GM12878 (cell line): ENCODE data around the gene KCNG1. TPM values are rescaled to one million over a fixed set of nuclear protein-coding genes. Genes with fewer than 3 reads are reported as not detected.

Experiments
- ATAC-seq: fragments of 200-7000 bp; cut with Tn5 transposase; 3 replicates; pipeline ENCODE4 v1.9.1; 2020; ENCODE audit warnings: mild to moderate bottlenecking, moderate library complexity
- BruUV-seq: library from RNA; stranded (reverse); fragments of 400-500 nt; replicated peaks from 2 replicates; lab custom pipeline; 2021; lab: Mats Ljungman, UMichigan
- CTCF ChIA-PET: fragments of 300-600 bp; sonication (Branson Sonifier 250); formaldehyde crosslinking; extraction: SDS; loops from one replicate; lab custom pipeline; 2021; ENCODE audit warnings: inconsistent platforms; lab: Yijun Ruan, JAX
- POLR2A ChIA-PET: fragments of 350-600 bp; formaldehyde crosslinking; extraction: SDS; loops from one replicate; lab custom pipeline; 2021; ENCODE audit warnings: inconsistent platforms; lab: Charles Lee
- RAD21 ChIA-PET: fragments of 300-600 bp; sonication (Branson Sonifier 250); formaldehyde crosslinking; loops from one replicate; lab custom pipeline; 2023; ENCODE audit warnings: antibody characterized with exemption; ENCODE audit not compliant: unreplicated experiment; lab: Charles Lee
- SMC1A ChIA-PET: fragments of 300-600 bp; sonication (Branson Sonifier 250); formaldehyde crosslinking; loops from one replicate; lab custom pipeline; 2023; ENCODE audit not compliant: unreplicated experiment, uncharacterized antibody; lab: Charles Lee
- DNase-seq: peaks from one replicate; pipeline ENCODE4 v3.0.0-alpha.2; 2011; ENCODE audit warnings: low read depth, low spot score
- FAIRE-seq: peaks from 3 replicates; lab custom pipeline; 2011; peaks lifted over from hg19 to GRCh38; lab: Jason Lieb, UNC
- H2AFZ ChIP-seq: 2 replicates; pipeline ENCODE4 v1.6.0; 2011; ENCODE audit warnings: low read depth, low read length, control low read depth; ENCODE audit not compliant: control insufficient read depth
- H3K27ac ChIP-seq: 2 replicates; pipeline ENCODE4 v1.5.1; 2011; ENCODE audit warnings: control low read depth; ENCODE audit not compliant: control insufficient read depth, insufficient read depth
- H3K27me3 ChIP-seq, 2 experiments: replicated peaks in 1 of 2; 2 replicates each; pipeline versions ENCODE4 v1.6.0 to v1.6.1; 2011; ENCODE audit warnings: low read length in 1 of 2; ENCODE audit not compliant: control insufficient read depth in 2 of 2, insufficient read depth in 2 of 2
- H3K36me3 ChIP-seq, 2 experiments: 2 replicates each; pipeline ENCODE4 v1.5.1; 2011; ENCODE audit warnings: low read length in 1 of 2; ENCODE audit not compliant: control insufficient read depth in 2 of 2, insufficient read depth in 2 of 2
- H3K4me1 ChIP-seq: 2 replicates; pipeline ENCODE4 v1.6.1; 2011; ENCODE audit warnings: mild to moderate bottlenecking, low read length, moderate library complexity, mixed read lengths; ENCODE audit not compliant: control insufficient read depth, insufficient read depth
- H3K4me2 ChIP-seq: 2 replicates; pipeline ENCODE4 v1.6.0; 2011; ENCODE audit warnings: control low read depth; ENCODE audit not compliant: control insufficient read depth, insufficient read depth
- H3K4me3 ChIP-seq: fragments of 200-600 bp; sonication (generic); 2 replicates; pipeline ENCODE4 v1.5.1; 2016
- H3K79me2 ChIP-seq: 2 replicates; pipeline ENCODE4 v1.6.0; 2011; ENCODE audit warnings: low read length; ENCODE audit not compliant: control insufficient read depth, insufficient read depth
- H3K9ac ChIP-seq: 2 replicates; pipeline ENCODE4 v1.8.0; 2011; ENCODE audit warnings: low read length, control low read depth, mixed read lengths; ENCODE audit not compliant: control insufficient read depth, insufficient read depth
- H3K9me3 ChIP-seq: replicated peaks from 3 replicates; pipeline ENCODE4 v1.5.1; 2011; ENCODE audit warnings: mild to moderate bottlenecking, low read length; ENCODE audit not compliant: control insufficient read depth, insufficient read depth
- H4K20me1 ChIP-seq: 2 replicates; pipeline ENCODE4 v1.6.0; 2011; ENCODE audit not compliant: control insufficient read depth, insufficient read depth
- ASH2L ChIP-seq: fragments of 300-600, 200-600 bp; sonication (generic); IDR thresholded peaks from 2 replicates; pipeline ENCODE4 v1.6.1; 2017; ENCODE audit warnings: low read depth, mild to moderate bottlenecking, borderline replicate concordance
- CHD1 ChIP-seq: IDR thresholded peaks from 2 replicates; pipeline ENCODE4 v1.6.1; 2012; ENCODE audit warnings: low read depth, low read length, improper control_type of control experiment
- CHD2 ChIP-seq: IDR thresholded peaks from 2 replicates; pipeline ENCODE4 v1.6.1; 2011; ENCODE audit warnings: low read depth, low read length, improper control_type of control experiment, borderline replicate concordance
- EED ChIP-seq: sonication (generic); IDR thresholded peaks from 2 replicates; pipeline ENCODE4 v1.6.1; 2016; ENCODE audit warnings: antibody characterized with exemption, low read depth
- WGBS: methylation state at CpG from one replicate; pipeline ENCODE4 v1.1.6; 2016; ENCODE audit warnings: low lambda C conversion rate; ENCODE audit not compliant: insufficient replicate concordance, insufficient coverage; ENCODE audit errors: missing lambda C conversion rate; 5-methylcytosine and 5-hydroxymethylcytosine counted together
- in situ Hi-C: fragments of 300-500 bp; cut with MboI; formaldehyde crosslinking; loops from 9 replicates; pipeline ENCODE4 v1.14.3; 2018; ENCODE audit warnings: mixed read lengths
- intact Hi-C: fragments of 100-400 bp; cut with micrococcal nuclease; formaldehyde crosslinking; loops from one replicate; pipeline ENCODE4 v1.14.2; 2022; ENCODE audit not compliant: unreplicated experiment
- polyA plus RNA-seq, 11 experiments: library from polyadenylated mRNA; depleted of rRNA in 4 of 11; unstranded in 6 of 11; stranded (reverse) in 5 of 11; fragments of >200 nt; fragmentation: Nextera tagmentation in 4 of 11; fragmentation: Illumina TruSeq in 1 of 11; extraction: Ambion mirVana in 4 of 11; extraction: Trizol in 1 of 11; gene quantifications; 1 replicate in 1 of 11; 2 replicates in 10 of 11; pipeline versions ENCODE4 v1.2.1 to v1.2.3, GENCODE V29; 2011 to 2016; ENCODE audit warnings: inconsistent platforms in 2 of 11, missing spikeins in 2 of 11, low read depth in 1 of 11
- total RNA-seq, 4 experiments: library from RNA; depleted of rRNA in 3 of 4; stranded (reverse); fragments of >200 nt in 3 of 4; fragmentation: Illumina TruSeq in 1 of 4; extraction: Trizol in 1 of 4; gene quantifications; 2 replicates each; pipeline versions ENCODE4 v1.2.1 to v1.2.3, GENCODE V29; 2013 to 2021
- TF ChIP-seq, protein P1 (sequence below): fragments of 450-650 bp; IDR thresholded peaks from 2 replicates; pipeline ENCODE4 v1.6.1; 2018; ENCODE audit warnings: mild to moderate bottlenecking, low read depth, moderate library complexity; ENCODE audit not compliant: partially characterized antibody
- TF ChIP-seq, protein P2 (sequence below): fragments of 450-650 bp; IDR thresholded peaks from 2 replicates; pipeline ENCODE4 v1.6.1; 2016; ENCODE audit warnings: mild to moderate bottlenecking

Gene KCNG1
- total and polyA plus RNA-seq, 10 of the 15 experiments (the other 5 are each of a cell fraction or from before 2014, with no cell fraction given), result not detected

DNA sequence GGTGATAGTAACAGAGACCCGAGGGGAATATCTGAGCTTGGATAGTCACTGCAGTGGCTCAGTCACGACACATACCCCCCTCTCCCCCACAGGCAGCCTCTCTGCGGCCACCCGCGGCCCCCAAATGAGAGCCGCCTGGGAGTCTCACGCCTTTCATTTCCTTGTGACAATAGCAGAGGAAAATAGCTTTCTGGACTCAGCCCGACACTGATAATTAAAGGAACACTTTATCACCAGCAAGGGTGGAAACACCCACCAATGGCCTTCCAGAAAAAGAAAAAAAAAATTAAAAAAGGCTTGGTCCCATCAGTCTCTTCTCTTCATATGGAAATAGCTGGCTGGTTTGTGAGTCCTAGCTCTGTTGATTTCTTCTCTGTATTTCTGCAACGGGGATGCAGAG lies 35.1 kb upstream of the KCNG1 start:
- WGBS, result 12% methylated on average over 9 of the region's 9 CpGs
- POLR2A ChIA-PET, result no interaction called here

More for the DNA sequence above, 35.1 kb upstream of the KCNG1 start:
- ChIA-PET RAD21 (no interaction called here), CTCF (no interaction called here), SMC1A (no interaction called here)
- FAIRE-seq, result no peak
- H3K79me2 ChIP-seq, result no peaks in the 10 kb centered on the region
- TF ChIP-seq CHD2 (no peak), CHD1 (no peak), ASH2L (no peak), EED (no peak)
- TF ChIP-seq, protein P1, sequence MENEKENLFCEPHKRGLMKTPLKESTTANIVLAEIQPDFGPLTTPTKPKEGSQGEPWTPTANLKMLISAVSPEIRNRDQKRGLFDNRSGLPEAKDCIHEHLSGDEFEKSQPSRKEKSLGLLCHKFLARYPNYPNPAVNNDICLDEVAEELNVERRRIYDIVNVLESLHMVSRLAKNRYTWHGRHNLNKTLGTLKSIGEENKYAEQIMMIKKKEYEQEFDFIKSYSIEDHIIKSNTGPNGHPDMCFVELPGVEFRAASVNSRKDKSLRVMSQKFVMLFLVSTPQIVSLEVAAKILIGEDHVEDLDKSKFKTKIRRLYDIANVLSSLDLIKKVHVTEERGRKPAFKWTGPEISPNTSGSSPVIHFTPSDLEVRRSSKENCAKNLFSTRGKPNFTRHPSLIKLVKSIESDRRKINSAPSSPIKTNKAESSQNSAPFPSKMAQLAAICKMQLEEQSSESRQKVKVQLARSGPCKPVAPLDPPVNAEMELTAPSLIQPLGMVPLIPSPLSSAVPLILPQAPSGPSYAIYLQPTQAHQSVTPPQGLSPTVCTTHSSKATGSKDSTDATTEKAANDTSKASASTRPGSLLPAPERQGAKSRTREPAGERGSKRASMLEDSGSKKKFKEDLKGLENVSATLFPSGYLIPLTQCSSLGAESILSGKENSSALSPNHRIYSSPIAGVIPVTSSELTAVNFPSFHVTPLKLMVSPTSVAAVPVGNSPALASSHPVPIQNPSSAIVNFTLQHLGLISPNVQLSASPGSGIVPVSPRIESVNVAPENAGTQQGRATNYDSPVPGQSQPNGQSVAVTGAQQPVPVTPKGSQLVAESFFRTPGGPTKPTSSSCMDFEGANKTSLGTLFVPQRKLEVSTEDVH, result no peak
- TF ChIP-seq, protein P2, sequence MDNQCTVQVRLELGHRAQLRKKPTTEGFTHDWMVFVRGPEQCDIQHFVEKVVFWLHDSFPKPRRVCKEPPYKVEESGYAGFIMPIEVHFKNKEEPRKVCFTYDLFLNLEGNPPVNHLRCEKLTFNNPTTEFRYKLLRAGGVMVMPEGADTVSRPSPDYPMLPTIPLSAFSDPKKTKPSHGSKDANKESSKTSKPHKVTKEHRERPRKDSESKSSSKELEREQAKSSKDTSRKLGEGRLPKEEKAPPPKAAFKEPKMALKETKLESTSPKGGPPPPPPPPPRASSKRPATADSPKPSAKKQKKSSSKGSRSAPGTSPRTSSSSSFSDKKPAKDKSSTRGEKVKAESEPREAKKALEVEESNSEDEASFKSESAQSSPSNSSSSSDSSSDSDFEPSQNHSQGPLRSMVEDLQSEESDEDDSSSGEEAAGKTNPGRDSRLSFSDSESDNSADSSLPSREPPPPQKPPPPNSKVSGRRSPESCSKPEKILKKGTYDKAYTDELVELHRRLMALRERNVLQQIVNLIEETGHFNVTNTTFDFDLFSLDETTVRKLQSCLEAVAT, result no peak
- no peaks in the 10 kb centered on the region for H4K20me1 ChIP-seq
- H3K4me3 ChIP-seq, result no peak overlapping the region
- no peaks in the 10 kb centered on the region for H3K36me3 ChIP-seq
- H3K27ac ChIP-seq, result no peak overlapping the region
- no peak overlapping the region for H2AFZ ChIP-seq
- DNase-seq, result no peak
- no peaks in the 10 kb centered on the region; a peak in 1 of 4 replicates for H3K27me3 ChIP-seq
- intact Hi-C loops (no loop called here), in situ Hi-C loops (no loop called here)
- no TSS peak for BruUV-seq
- no peaks in the 10 kb centered on the region for H3K9me3 ChIP-seq
- ATAC-seq, result no peak
- no peak overlapping the region for H3K9ac ChIP-seq
- no peaks in the 10 kb centered on the region for H3K4me1 ChIP-seq
- no peak overlapping the region for H3K4me2 ChIP-seq
